HG03354 (cell line): Measurements from ENCODE around the gene LMO1.

Experiments used
- ATAC-seq: cut with Tn5 transposase; IDR thresholded peaks from one replicate; pipeline ENCODE4 v1.9.1; 2021; ENCODE audit warnings: mild to moderate bottlenecking; ENCODE audit not compliant: unreplicated experiment, poor library complexity, severe bottlenecking

LMO1 gene

GRCh38 chr11:8266246-8267241 is 2.9 kb upstream of the LMO1 start:
- no peak for ATAC-seq

GRCh38 chr11:8265681-8266241 is 2.1 kb upstream of the LMO1 start:
- ATAC-seq: no peak

GRCh38 chr11:8263109-8263768 is 439 bp downstream of the LMO1 start:
- ATAC-seq: peak; percentile 29

GRCh38 chr11:8262552-8263108 is 1.0 kb downstream of the LMO1 start:
- peak; percentile 46 for ATAC-seq

GRCh38 chr11:8261921-8262551 is 1.6 kb downstream of the LMO1 start:
- no peak for ATAC-seq

GRCh38 chr11:8261291-8261690 is 2.4 kb downstream of the LMO1 start:
- ATAC-seq: no peak

GRCh38 chr11:8260202-8260966 is 3.3 kb downstream of the LMO1 start:
- no peak for ATAC-seq

- ATAC-seq: no peak
These were observed 4.2 kb downstream of the LMO1 start for GRCh38 chr11:8259306-8259959.

- no peak for ATAC-seq
These were observed 4.9 kb downstream of the LMO1 start for GRCh38 chr11:8258784-8259183.

- no peak for ATAC-seq
These were observed 5.4 kb downstream of the LMO1 start for GRCh38 chr11:8258289-8258688.

GRCh38 chr11:8257003-8257664 is 6.5 kb downstream of the LMO1 start:
- no peak for ATAC-seq

- no peak for ATAC-seq
These were observed 7.2 kb downstream of the LMO1 start for GRCh38 chr11:8256271-8257002.

GRCh38 chr11:8253566-8253965 is 10.1 kb downstream of the LMO1 start:
- no peak for ATAC-seq

- no peak for ATAC-seq
These were observed 10.7 kb downstream of the LMO1 start for GRCh38 chr11:8252946-8253345.

GRCh38 chr11:8252388-8252787 is 11.3 kb downstream of the LMO1 start:
- no peak for ATAC-seq

- no peak for ATAC-seq
These were observed 11.9 kb downstream of the LMO1 start for GRCh38 chr11:8251616-8252295.

GRCh38 chr11:8250981-8251615 is 12.6 kb downstream of the LMO1 start:
- ATAC-seq: no peak
